ENCODE measurements around the gene DIPK1B.
A peak's percentile ranks its signal among the peaks of the same experiment; 100 is the strongest.
"Not testable (repeated sequence)": the region's sequence is repeated elsewhere in the genome, so short reads cannot be mapped to it uniquely, and the experiment has no call there.

Gene DIPK1B

GRCh38 chr9:136756134-136756438, 43.7 kb downstream of the DIPK1B start:
- DNase-seq (ENCODE audit: insufficient read length), result no peak
- no peak for TF ChIP-seq TAF1 (IDR thresholded peaks at IDR 0.05; ENCODE audit: borderline replicate concordance, low read depth, low read length)
- TF ChIP-seq POLR2AphosphoS5 (IDR thresholded peaks at IDR 0.05; ENCODE audit: low read depth, low read length), result no peak
- TF ChIP-seq POLR2A (IDR thresholded peaks at IDR 0.05; ENCODE audit: low read depth, low read length), result no peak
- FAIRE-seq, result no peak

DNA sequence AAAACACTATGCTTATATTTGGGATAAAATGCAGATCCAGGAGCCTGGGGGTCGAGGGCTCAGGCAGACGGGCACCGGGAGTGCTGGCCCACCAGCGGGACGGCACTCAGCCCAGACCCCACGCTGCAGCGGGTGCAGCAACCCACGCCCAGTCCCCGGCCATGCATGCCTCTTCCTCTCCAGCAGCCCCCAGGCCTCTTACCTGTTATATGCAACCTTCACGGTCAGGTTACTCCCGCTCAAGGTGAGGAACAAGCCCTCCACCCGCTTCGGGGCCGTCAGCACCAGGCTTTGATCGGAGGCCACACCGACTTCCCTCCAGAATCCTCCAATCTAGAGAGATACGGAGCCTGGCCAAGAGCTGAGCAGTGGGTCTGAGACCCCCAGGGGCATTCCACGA, 44.5 kb downstream of the DIPK1B start:
- no peak for TF ChIP-seq TAF1 (IDR thresholded peaks at IDR 0.05; ENCODE audit: borderline replicate concordance, low read depth, low read length)
- TF ChIP-seq POLR2AphosphoS5 (IDR thresholded peaks at IDR 0.05; ENCODE audit: low read depth, low read length), result no peak
- no peak for TF ChIP-seq POLR2A (IDR thresholded peaks at IDR 0.05; ENCODE audit: low read depth, low read length)
- no peak for DNase-seq (ENCODE audit: insufficient read length)
- no peak for FAIRE-seq

GRCh38 chr9:136757328-136757727, 45.0 kb downstream of the DIPK1B start:
- TF ChIP-seq TAF1 (IDR thresholded peaks at IDR 0.05; ENCODE audit: borderline replicate concordance, low read depth, low read length) (no peak), POLR2AphosphoS5 (IDR thresholded peaks at IDR 0.05; ENCODE audit: low read depth, low read length) (no peak), POLR2A (IDR thresholded peaks at IDR 0.05; ENCODE audit: low read depth, low read length) (no peak)
- FAIRE-seq (no peak), DNase-seq (ENCODE audit: insufficient read length) (no peak)

DNA sequence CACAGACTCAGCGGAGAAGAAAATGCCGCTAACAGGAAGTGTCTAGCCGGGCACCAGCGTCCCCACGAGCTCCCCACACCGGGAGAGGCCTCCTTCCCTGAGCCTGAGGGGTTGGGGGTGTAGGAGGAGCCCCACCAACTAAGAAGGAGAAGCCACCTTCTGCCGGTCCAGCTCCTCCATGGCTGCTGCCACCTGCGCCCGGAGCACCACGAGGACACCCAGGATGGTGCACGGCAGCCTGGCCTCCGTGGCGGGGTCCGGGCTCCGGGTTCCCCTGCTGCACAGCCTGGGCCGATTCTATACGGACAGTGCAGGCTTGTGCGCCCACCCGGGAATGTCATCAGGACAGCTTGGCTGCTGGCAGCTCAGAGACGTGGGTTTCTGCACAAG, 45.4 kb downstream of the DIPK1B start:
- TF ChIP-seq TAF1 (IDR thresholded peaks at IDR 0.05; ENCODE audit: borderline replicate concordance, low read depth, low read length), result no peak
- TF ChIP-seq POLR2A (IDR thresholded peaks at IDR 0.05; ENCODE audit: low read depth, low read length), result no peak
- TF ChIP-seq POLR2AphosphoS5 (IDR thresholded peaks at IDR 0.05; ENCODE audit: low read depth, low read length), result no peak
- DNase-seq (ENCODE audit: insufficient read length) (no peak), FAIRE-seq (no peak)

DNA sequence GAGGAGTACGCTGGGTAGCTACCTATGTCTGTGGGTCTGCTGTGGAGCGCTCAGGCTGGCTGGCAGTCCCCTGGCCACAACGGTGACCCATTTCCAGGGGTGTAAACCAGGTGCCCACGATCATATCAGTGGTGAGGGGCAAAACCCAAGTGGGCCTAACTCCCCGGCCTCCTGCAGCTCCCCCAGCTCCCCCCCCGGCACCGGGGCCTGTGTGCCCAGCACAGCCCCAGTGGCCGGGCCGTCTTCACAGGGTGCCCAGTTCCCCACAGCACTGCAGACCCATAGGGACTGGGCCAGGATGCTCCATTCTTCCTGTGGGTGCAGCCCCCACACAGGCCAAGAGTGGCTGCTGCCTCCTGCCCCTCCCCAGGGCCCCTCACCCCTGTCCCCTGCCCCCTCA, 46.6 kb downstream of the DIPK1B start:
- DNase-seq (ENCODE audit: insufficient read length) (no peak), FAIRE-seq (no peak)
- TF ChIP-seq TAF1 (IDR thresholded peaks at IDR 0.05; ENCODE audit: borderline replicate concordance, low read depth, low read length) (no peak), POLR2A (IDR thresholded peaks at IDR 0.05; ENCODE audit: low read depth, low read length) (no peak), POLR2AphosphoS5 (IDR thresholded peaks at IDR 0.05; ENCODE audit: low read depth, low read length) (no peak)

GRCh38 chr9:136759436-136760325, 47.3 kb downstream of the DIPK1B start:
- no peak for FAIRE-seq
- no peak for DNase-seq (ENCODE audit: insufficient read length)
- no peak for TF ChIP-seq POLR2A (IDR thresholded peaks at IDR 0.05; ENCODE audit: low read depth, low read length)
- TF ChIP-seq POLR2AphosphoS5 (IDR thresholded peaks at IDR 0.05; ENCODE audit: low read depth, low read length), result no peak
- no peak for TF ChIP-seq TAF1 (IDR thresholded peaks at IDR 0.05; ENCODE audit: borderline replicate concordance, low read depth, low read length)

- DNase-seq (ENCODE audit: insufficient read length), result no peak
- no peak for FAIRE-seq
- TF ChIP-seq POLR2A (IDR thresholded peaks at IDR 0.05; ENCODE audit: low read depth, low read length) (no peak), POLR2AphosphoS5 (IDR thresholded peaks at IDR 0.05; ENCODE audit: low read depth, low read length) (no peak), TAF1 (IDR thresholded peaks at IDR 0.05; ENCODE audit: borderline replicate concordance, low read depth, low read length) (no peak)
These were observed 48.1 kb downstream of the DIPK1B start for GRCh38 chr9:136760424-136760823.

- not testable (repeated sequence) for DNase-seq (ENCODE audit: insufficient read length)
- peak; percentile 56 for FAIRE-seq
These were observed 48.6 kb downstream of the DIPK1B start for GRCh38 chr9:136760834-136761544.

- DNase-seq (ENCODE audit: insufficient read length), result no peak
- FAIRE-seq, result no peak
- TF ChIP-seq TAF1 (IDR thresholded peaks at IDR 0.05; ENCODE audit: borderline replicate concordance, low read depth, low read length) (no peak), POLR2A (IDR thresholded peaks at IDR 0.05; ENCODE audit: low read depth, low read length) (no peak), POLR2AphosphoS5 (IDR thresholded peaks at IDR 0.05; ENCODE audit: low read depth, low read length) (no peak)
These were observed 49.2 kb downstream of the DIPK1B start for GRCh38 chr9:136761545-136761981.

- DNase-seq (ENCODE audit: insufficient read length) (no peak), FAIRE-seq (no peak)
- TF ChIP-seq POLR2A (IDR thresholded peaks at IDR 0.05; ENCODE audit: low read depth, low read length) (no peak), POLR2AphosphoS5 (IDR thresholded peaks at IDR 0.05; ENCODE audit: low read depth, low read length) (no peak), TAF1 (IDR thresholded peaks at IDR 0.05; ENCODE audit: borderline replicate concordance, low read depth, low read length) (no peak)
These were observed 49.9 kb downstream of the DIPK1B start for GRCh38 chr9:136762221-136762691.

- no peak for FAIRE-seq
- no peak for DNase-seq (ENCODE audit: insufficient read length)
- TF ChIP-seq POLR2AphosphoS5 (IDR thresholded peaks at IDR 0.05; ENCODE audit: low read depth, low read length) (no peak), TAF1 (IDR thresholded peaks at IDR 0.05; ENCODE audit: borderline replicate concordance, low read depth, low read length) (no peak), POLR2A (IDR thresholded peaks at IDR 0.05; ENCODE audit: low read depth, low read length) (no peak)
These were observed 50.7 kb downstream of the DIPK1B start for GRCh38 chr9:136762915-136763648.
